ELR (cell line): ENCODE data around the gene DAPL1.

Source experiments
- DNase-seq: peaks from one replicate; pipeline ENCODE4 v3.0.0-alpha.2; 2015; ENCODE audit warnings: low read depth

The DAPL1 gene

GRCh38 chr2:158777077-158777476, 18.0 kb upstream of the DAPL1 start:
- no peak for DNase-seq

GRCh38 chr2:158778243-158778642, 16.9 kb upstream of the DAPL1 start:
- DNase-seq: peak; percentile 26

GRCh38 chr2:158779621-158780020, 15.5 kb upstream of the DAPL1 start:
- DNase-seq: no peak

GRCh38 chr2:158781353-158781961, 13.7 kb upstream of the DAPL1 start:
- DNase-seq: peak; percentile 34

- DNase-seq: no peak
These were observed 13.0 kb upstream of the DAPL1 start for GRCh38 chr2:158782136-158782535.

GRCh38 chr2:158782616-158783015, 12.5 kb upstream of the DAPL1 start:
- peak; percentile 45 for DNase-seq

GRCh38 chr2:158783923-158784322, 11.2 kb upstream of the DAPL1 start:
- no peak for DNase-seq

- DNase-seq: no peak
These were observed 8.2 kb upstream of the DAPL1 start for GRCh38 chr2:158786897-158787296.

- DNase-seq: no peak
These were observed 6.2 kb upstream of the DAPL1 start for GRCh38 chr2:158788951-158789350.

GRCh38 chr2:158796652-158797051, 1.5 kb downstream of the DAPL1 start:
- no peak for DNase-seq

GRCh38 chr2:158797963-158798700, 3.0 kb downstream of the DAPL1 start:
- DNase-seq: peak; percentile 44

GRCh38 chr2:158799181-158799580, 4.1 kb downstream of the DAPL1 start:
- no peak for DNase-seq

- DNase-seq: no peak
These were observed 8.4 kb downstream of the DAPL1 start for GRCh38 chr2:158803506-158803905.

- no peak for DNase-seq
These were observed 10.1 kb downstream of the DAPL1 start for GRCh38 chr2:158805255-158805654.

- no peak for DNase-seq
These were observed 10.8 kb downstream of the DAPL1 start for GRCh38 chr2:158805936-158806335.

- DNase-seq: no peak
These were observed 11.8 kb downstream of the DAPL1 start for GRCh38 chr2:158806941-158807340.

- DNase-seq: no peak
These were observed 13.3 kb downstream of the DAPL1 start for GRCh38 chr2:158808426-158808825.

GRCh38 chr2:158809816-158810215, 14.7 kb downstream of the DAPL1 start:
- peak; percentile 10 for DNase-seq

GRCh38 chr2:158810731-158811460, 15.8 kb downstream of the DAPL1 start:
- DNase-seq: no peak

- DNase-seq: no peak
These were observed 20.0 kb downstream of the DAPL1 start for GRCh38 chr2:158815166-158815565.

GRCh38 chr2:158815658-158816057, 20.5 kb downstream of the DAPL1 start:
- DNase-seq: no peak

GRCh38 chr2:158817588-158817987, 22.5 kb downstream of the DAPL1 start:
- peak; percentile 27 for DNase-seq

GRCh38 chr2:158818511-158818910, 23.4 kb downstream of the DAPL1 start:
- DNase-seq: no peak
